ENCODE measurements around the gene DYDC2. TPM values are rescaled to one million over a fixed set of nuclear protein-coding genes. Genes with fewer than 3 reads are reported as not detected.

Gene DYDC2
- total and polyA plus RNA-seq, 2 experiments from 2014 or later, result not detected

DNA sequence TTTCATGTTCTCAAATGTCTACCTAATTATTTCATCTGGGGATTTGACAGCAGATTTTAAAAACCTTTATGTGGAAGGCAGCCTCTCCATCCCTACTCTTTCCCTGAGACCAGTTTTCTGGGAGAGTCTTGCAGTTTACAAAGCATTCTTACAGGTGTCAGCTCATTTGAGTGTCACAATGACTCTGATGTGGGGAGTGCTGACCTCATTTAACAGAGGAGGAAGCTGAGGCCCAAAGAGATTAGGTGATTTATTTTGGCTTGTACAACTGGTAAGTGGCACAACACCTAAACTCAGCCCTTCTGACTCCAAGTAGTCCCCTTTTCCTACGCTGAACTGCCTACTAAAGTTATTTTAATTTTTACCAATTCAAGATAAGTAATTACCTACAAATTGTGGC lies 33.9 kb upstream of the DYDC2 start:
- Histone ChIP-seq H3K4me3 (no peak overlapping the region), H3K9ac (no peak overlapping the region), H3K9me2 (ENCODE audit: insufficient read depth) (no peaks in the 10 kb centered on the region), H3K4me2 (ENCODE audit: unreplicated experiment) (no peak overlapping the region), H3K27ac (no peak overlapping the region), H3K9me3 (ENCODE audit: low read depth) (no peaks in the 10 kb centered on the region), H4K20me1 (ENCODE audit: insufficient read depth) (no peaks in the 10 kb centered on the region), H2AFZ (no peak overlapping the region), H3K36me3 (ENCODE audit: low read depth) (no peaks in the 10 kb centered on the region), H3K79me2 (ENCODE audit: insufficient read depth) (no peaks in the 10 kb centered on the region), H3F3A (ENCODE audit: insufficient read depth) (no peaks in the 10 kb centered on the region), H3K4me1 (ENCODE audit: insufficient read depth) (no peaks in the 10 kb centered on the region), H3K27me3 (replicated peaks; ENCODE audit: insufficient read depth) (no peaks in the 10 kb centered on the region; the same call in 1 of the 2 replicates)
- WGBS, 2 experiments (ENCODE audit: low coverage in 1 of 2, low lambda C conversion rate in 2 of 2, missing lambda C conversion rate in 2 of 2), result 35 to 44% methylated on average over 1 of the region's 1 CpG
- no peak for DNase-seq
- in situ Hi-C loops (cut with MboI), result no loop called here
- TF ChIP-seq EZH2phosphoT487 (IDR thresholded peaks at IDR 0.05; ENCODE audit: insufficient read depth, low read depth) (no peak), EZH2 (IDR thresholded peaks at IDR 0.05; ENCODE audit: insufficient read depth, poor library complexity, severe bottlenecking) (no peak)

DNA sequence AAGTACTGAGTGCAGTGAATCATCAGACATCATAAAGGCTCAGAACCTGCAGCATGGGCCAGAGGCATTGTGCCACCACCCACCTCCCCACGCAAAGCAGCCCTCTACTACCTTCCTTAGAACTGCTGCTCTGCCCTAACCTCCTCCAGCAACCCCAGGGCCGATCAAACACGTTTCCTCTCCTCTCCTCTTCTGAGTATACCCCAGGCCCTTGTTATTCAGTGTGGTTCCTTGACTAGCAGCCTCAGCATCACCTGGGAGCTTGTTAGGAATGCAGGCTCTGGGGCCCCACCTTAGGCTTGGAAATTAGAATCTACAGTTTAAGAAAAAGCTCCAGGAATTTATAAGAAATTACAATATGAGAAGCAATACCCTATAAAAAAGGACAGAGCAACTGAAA lies 33.3 kb upstream of the DYDC2 start:
- no peak overlapping the region for H3K4me3 ChIP-seq
- TF ChIP-seq EZH2phosphoT487 (IDR thresholded peaks at IDR 0.05; ENCODE audit: insufficient read depth, low read depth) (no peak), EZH2 (IDR thresholded peaks at IDR 0.05; ENCODE audit: insufficient read depth, poor library complexity, severe bottlenecking) (no peak)
- no peaks in the 10 kb centered on the region for H3K36me3 ChIP-seq (ENCODE audit: low read depth)
- no peaks in the 10 kb centered on the region for H3K79me2 ChIP-seq (ENCODE audit: insufficient read depth)
- H3K27me3 ChIP-seq (replicated peaks; ENCODE audit: insufficient read depth), result no peaks in the 10 kb centered on the region; the same call in 1 of the 2 replicates
- H3K9ac ChIP-seq, result no peak overlapping the region
- no peaks in the 10 kb centered on the region for H3K4me1 ChIP-seq (ENCODE audit: insufficient read depth)
- no peaks in the 10 kb centered on the region for H3K9me3 ChIP-seq (ENCODE audit: low read depth)
- H3F3A ChIP-seq (ENCODE audit: insufficient read depth), result no peaks in the 10 kb centered on the region
- no peaks in the 10 kb centered on the region for H3K9me2 ChIP-seq (ENCODE audit: insufficient read depth)
- no peak overlapping the region for H3K4me2 ChIP-seq (ENCODE audit: unreplicated experiment)
- no peak overlapping the region for H2AFZ ChIP-seq
- H4K20me1 ChIP-seq (ENCODE audit: insufficient read depth), result no peaks in the 10 kb centered on the region
- in situ Hi-C loops (cut with MboI), result no loop called here
- WGBS, 2 experiments (ENCODE audit: low coverage in 1 of 2, low lambda C conversion rate in 2 of 2, missing lambda C conversion rate in 2 of 2), result 23% methylated on average over 3 of the region's 3 CpGs
- H3K27ac ChIP-seq, result no peak overlapping the region
- no peak for DNase-seq

- Histone ChIP-seq H3K4me3 (no peak overlapping the region), H3K4me1 (ENCODE audit: insufficient read depth) (no peaks in the 10 kb centered on the region), H3K4me2 (ENCODE audit: unreplicated experiment) (no peak overlapping the region), H3K36me3 (ENCODE audit: low read depth) (no peaks in the 10 kb centered on the region), H4K20me1 (ENCODE audit: insufficient read depth) (no peaks in the 10 kb centered on the region), H3K9ac (no peak overlapping the region), H3K27ac (no peak overlapping the region), H3F3A (ENCODE audit: insufficient read depth) (no peaks in the 10 kb centered on the region), H2AFZ (no peak overlapping the region), H3K9me3 (ENCODE audit: low read depth) (no peaks in the 10 kb centered on the region), H3K27me3 (replicated peaks; ENCODE audit: insufficient read depth) (no peaks in the 10 kb centered on the region; the same call in 1 of the 2 replicates), H3K79me2 (ENCODE audit: insufficient read depth) (no peaks in the 10 kb centered on the region), H3K9me2 (ENCODE audit: insufficient read depth) (no peaks in the 10 kb centered on the region)
- WGBS, 2 experiments (ENCODE audit: low coverage in 1 of 2, low lambda C conversion rate in 2 of 2, missing lambda C conversion rate in 2 of 2), result 0% methylated on average over 1 of the region's 1 CpG
- in situ Hi-C loops (cut with MboI), result no loop called here
- DNase-seq, result peak; percentile 49
- TF ChIP-seq EZH2 (IDR thresholded peaks at IDR 0.05; ENCODE audit: insufficient read depth, poor library complexity, severe bottlenecking) (no peak), EZH2phosphoT487 (IDR thresholded peaks at IDR 0.05; ENCODE audit: insufficient read depth, low read depth) (no peak)
Measured at GRCh38 chr10:80324086-80324485, 32.5 kb upstream of the DYDC2 start.

- in situ Hi-C loops (cut with MboI), result no loop called here
- TF ChIP-seq EZH2 (IDR thresholded peaks at IDR 0.05; ENCODE audit: insufficient read depth, poor library complexity, severe bottlenecking), result no peak
- no peak for TF ChIP-seq EZH2phosphoT487 (IDR thresholded peaks at IDR 0.05; ENCODE audit: insufficient read depth, low read depth)
- Histone ChIP-seq H3K4me2 (ENCODE audit: unreplicated experiment) (no peak overlapping the region), H3F3A (ENCODE audit: insufficient read depth) (no peaks in the 10 kb centered on the region), H3K9ac (no peak overlapping the region), H3K79me2 (ENCODE audit: insufficient read depth) (no peaks in the 10 kb centered on the region), H3K4me3 (no peak overlapping the region), H3K27me3 (replicated peaks; ENCODE audit: insufficient read depth) (no peaks in the 10 kb centered on the region; the same call in 1 of the 2 replicates), H4K20me1 (ENCODE audit: insufficient read depth) (no peaks in the 10 kb centered on the region), H3K4me1 (ENCODE audit: insufficient read depth) (no peaks in the 10 kb centered on the region), H3K27ac (no peak overlapping the region), H3K36me3 (ENCODE audit: low read depth) (no peaks in the 10 kb centered on the region), H3K9me3 (ENCODE audit: low read depth) (no peaks in the 10 kb centered on the region), H2AFZ (no peak overlapping the region), H3K9me2 (ENCODE audit: insufficient read depth) (no peaks in the 10 kb centered on the region)
- no peak for DNase-seq
- 78 to 81% methylated on average over 6 of the region's 6 CpGs for WGBS, 2 experiments (ENCODE audit: low coverage in 1 of 2, low lambda C conversion rate in 2 of 2, missing lambda C conversion rate in 2 of 2)
Measured at GRCh38 chr10:80324891-80325364, 31.7 kb upstream of the DYDC2 start.

GRCh38 chr10:80333983-80334382 lies 22.6 kb upstream of the DYDC2 start:
- TF ChIP-seq EZH2phosphoT487 (IDR thresholded peaks at IDR 0.05; ENCODE audit: insufficient read depth, low read depth) (no peak), EZH2 (IDR thresholded peaks at IDR 0.05; ENCODE audit: insufficient read depth, poor library complexity, severe bottlenecking) (no peak)
- Histone ChIP-seq H3K9ac (no peak overlapping the region), H3K27me3 (replicated peaks; ENCODE audit: insufficient read depth) (0 out of 2 replicates have a peak, but pooled peaks cover 2% of the 10 kb centered on the region), H3K9me2 (ENCODE audit: insufficient read depth) (no peaks in the 10 kb centered on the region), H3K36me3 (ENCODE audit: low read depth) (no peaks in the 10 kb centered on the region), H4K20me1 (ENCODE audit: insufficient read depth) (no peaks in the 10 kb centered on the region), H3K4me2 (ENCODE audit: unreplicated experiment) (no peak overlapping the region), H3K27ac (no peak overlapping the region), H3K79me2 (ENCODE audit: insufficient read depth) (no peaks in the 10 kb centered on the region), H3F3A (ENCODE audit: insufficient read depth) (no peaks in the 10 kb centered on the region), H2AFZ (no peak overlapping the region), H3K9me3 (ENCODE audit: low read depth) (no peaks in the 10 kb centered on the region), H3K4me3 (no peak overlapping the region), H3K4me1 (ENCODE audit: insufficient read depth) (no peaks in the 10 kb centered on the region)
- peak; percentile 4 for DNase-seq
- 66 to 89% methylated on average over 1 of the region's 1 CpG for WGBS, 2 experiments (ENCODE audit: low coverage in 1 of 2, low lambda C conversion rate in 2 of 2, missing lambda C conversion rate in 2 of 2)
- in situ Hi-C loops (cut with MboI), result no loop called here
